Suppressor macrophage treated with lipopolysaccharide for 4 hours (primary cell): Measurements from ENCODE around the gene NR4A2.

Experiments used
- DNase-seq: peaks from one replicate; pipeline ENCODE4 v3.0.0-alpha.2; 2020

NR4A2 gene

DNA sequence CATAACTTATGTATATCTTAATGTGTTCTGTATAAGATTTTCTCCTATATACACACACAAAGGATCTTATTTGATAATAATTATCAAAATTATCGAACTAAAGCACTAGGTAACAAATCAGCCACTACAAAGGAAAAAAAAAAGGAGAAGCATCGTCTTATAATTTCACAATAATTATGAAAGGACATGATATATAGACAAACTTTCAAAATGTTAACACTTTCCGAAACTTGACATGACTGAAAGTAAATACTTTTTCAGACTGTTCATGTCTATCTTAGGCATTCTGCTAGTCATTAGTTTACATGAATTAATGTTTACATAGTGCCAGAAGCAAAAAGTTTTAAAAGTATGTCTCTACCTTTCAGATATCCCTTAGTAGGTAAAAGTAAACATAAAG, 7.3 kb upstream of the NR4A2 start:
- DNase-seq: peak; percentile 48

DNA sequence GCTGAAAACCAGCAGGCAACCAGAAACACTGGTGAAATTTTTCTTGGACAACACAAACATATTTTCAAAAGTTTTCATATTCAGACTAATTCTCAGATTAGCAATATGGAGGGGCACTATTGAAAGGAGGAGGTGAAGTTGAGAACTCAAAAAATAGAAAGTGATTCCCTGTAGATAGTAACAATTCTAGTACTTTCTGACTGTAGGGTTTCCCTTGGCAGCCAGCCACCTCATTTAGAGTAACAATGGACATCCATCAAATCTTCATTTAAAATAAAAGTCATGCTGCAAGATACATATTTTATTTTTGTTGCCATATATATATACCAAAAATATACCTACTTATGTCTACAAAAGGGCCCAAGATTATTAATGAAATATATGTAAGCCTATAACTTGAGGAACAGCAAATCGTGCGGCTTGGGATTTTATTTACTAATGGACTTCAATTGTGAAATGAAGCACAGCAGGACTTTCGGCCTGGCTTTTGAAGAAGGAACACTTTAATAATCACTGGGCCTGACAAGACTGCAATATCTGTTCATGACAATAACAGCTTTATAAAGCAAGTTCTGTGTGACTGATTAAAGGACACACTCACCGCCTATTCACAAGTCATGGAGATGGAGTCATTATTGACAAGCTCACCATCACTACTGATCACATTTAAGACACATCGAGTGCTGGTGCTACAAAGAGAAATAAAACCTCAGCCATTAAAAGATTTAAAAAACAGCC, 6.8 kb upstream of the NR4A2 start:
- DNase-seq: no peak

- no peak for DNase-seq
These were observed 6.1 kb upstream of the NR4A2 start for GRCh38 chr2:156338578-156338977.

DNA sequence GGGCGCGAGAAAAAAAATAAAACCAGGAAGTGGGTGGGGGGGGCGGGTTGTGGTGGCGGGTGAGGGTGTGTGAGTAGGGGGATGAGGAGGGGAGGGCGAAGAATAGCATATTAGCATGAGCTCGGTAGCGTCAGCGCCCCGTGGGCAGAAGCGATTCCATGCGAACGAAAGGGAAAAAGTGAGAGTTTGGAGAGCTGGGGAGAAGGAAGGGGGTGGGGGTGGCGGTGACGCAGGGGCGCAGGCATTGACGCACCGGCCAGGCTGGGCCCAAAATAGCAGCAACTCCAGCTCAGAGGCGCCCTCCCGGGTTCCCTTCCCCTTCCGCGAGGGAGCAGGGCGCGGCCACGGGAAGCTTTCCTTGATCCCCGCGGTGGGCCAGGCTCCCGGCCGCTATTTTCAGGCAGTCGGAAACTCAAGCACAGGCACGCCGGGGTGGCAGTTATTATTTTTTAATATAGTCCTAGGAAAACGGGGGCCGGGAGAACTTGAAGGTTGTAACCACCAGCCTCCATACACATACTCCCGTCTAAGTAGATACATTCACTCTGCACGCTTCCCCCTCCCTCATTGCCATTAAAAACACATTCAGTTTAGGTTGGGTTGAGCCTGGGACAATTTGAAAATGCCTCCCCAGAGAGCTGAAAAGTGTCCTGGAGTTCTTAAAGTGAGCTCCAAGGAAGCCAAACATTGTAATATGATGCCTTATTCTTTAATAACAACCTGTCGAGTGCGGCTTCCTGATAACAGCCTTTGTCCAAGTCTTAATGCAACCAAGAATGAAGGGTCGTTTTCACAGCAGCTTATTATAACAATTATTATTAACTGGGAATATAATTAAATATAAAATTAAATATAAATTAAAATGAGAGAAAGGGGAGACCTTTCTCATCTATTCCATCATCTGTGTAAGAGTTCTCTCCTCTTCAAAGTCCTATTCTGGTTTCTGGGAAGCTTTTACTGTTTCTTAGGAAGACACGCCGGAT, 2.3 kb upstream of the NR4A2 start:
- DNase-seq: peak; percentile 96

- peak; percentile 76 for DNase-seq
These were observed 1.5 kb upstream of the NR4A2 start for GRCh38 chr2:156333951-156334495.

DNA sequence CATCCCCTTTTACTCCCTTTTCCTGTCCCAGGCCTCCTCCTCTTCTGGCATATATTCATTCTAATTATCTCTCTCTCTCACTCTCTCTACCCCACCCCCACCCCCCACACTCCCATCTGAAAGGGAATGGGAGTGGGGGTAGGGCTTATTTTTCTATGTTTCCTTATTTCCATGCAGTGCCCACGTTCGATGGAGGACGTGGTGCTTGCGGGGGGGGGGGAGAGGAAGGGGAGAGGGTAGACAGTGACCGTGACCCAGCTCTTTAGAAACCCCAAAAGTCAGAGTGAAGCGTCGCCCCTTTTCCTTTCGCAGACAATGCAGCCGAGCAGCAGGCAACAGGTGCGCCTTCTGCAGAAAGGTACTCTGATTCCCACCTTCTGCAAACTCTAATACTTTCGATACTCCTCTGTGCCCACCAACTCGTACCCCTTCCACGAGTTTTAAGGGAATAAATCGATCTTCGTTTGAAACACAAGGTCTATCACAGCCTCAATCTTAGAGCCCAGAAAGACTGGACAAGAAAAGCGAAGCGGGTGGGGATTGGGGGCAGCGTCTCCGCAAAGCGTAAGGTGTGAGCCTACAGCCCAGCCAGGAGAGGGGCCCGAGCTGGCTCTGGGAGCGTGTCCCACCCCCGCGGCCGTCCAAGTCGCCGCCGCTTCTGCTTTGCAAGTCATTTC, 891 bp upstream of the NR4A2 start:
- no peak for DNase-seq

DNA sequence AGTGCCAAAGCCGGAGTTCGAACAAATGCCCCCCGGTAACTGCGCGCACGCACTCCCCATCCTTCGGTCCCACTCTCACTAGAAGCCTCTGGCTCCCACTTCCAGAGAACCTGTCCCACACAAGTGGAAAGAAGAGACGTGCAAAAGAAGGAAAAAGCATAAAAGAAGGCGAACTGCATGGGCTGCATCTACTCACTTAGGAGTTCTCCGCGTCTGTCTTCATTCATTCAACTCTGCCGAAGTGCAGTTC, 312 bp downstream of the NR4A2 start:
- no peak for DNase-seq

GRCh38 chr2:156331572-156332283, 793 bp downstream of the NR4A2 start:
- peak; percentile 94 for DNase-seq

DNA sequence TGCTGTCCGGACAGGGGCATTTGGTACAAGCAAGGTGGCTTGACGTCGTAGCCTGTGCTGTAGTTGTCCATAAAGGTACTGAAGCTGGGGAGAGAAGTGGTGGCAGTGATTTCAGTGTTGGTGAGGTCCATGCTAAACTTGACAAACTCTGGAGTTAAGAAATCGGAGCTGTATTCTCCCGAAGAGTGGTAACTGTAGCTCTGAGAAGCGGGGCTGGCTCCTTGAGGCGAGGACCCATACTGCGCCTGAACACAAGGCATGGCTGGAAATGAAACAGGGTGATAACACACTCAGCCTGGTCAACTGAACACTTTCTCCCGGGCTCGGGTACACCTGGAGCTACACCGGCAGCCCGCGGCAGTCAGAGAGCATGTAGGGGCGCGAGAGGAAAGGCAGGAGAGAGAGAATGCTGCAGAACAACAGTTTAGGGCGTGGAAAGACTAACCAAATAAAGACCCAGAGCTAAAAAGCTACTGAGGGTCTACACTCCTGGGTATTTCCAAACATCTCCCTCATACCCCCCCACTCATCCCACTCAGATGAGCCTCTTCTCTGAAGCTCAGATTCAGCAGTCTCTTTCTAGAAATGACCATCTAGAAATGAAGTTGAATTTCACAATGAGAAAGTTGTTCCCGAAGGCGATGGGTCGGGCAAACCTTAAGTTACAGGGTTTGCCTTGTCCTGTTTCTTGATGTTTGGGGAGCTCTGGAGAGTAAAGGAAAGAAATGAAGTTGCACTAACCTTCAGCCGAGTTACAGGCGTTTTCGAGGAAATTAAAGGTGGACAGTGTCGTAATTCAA, 2.4 kb downstream of the NR4A2 start:
- no peak for DNase-seq

DNA sequence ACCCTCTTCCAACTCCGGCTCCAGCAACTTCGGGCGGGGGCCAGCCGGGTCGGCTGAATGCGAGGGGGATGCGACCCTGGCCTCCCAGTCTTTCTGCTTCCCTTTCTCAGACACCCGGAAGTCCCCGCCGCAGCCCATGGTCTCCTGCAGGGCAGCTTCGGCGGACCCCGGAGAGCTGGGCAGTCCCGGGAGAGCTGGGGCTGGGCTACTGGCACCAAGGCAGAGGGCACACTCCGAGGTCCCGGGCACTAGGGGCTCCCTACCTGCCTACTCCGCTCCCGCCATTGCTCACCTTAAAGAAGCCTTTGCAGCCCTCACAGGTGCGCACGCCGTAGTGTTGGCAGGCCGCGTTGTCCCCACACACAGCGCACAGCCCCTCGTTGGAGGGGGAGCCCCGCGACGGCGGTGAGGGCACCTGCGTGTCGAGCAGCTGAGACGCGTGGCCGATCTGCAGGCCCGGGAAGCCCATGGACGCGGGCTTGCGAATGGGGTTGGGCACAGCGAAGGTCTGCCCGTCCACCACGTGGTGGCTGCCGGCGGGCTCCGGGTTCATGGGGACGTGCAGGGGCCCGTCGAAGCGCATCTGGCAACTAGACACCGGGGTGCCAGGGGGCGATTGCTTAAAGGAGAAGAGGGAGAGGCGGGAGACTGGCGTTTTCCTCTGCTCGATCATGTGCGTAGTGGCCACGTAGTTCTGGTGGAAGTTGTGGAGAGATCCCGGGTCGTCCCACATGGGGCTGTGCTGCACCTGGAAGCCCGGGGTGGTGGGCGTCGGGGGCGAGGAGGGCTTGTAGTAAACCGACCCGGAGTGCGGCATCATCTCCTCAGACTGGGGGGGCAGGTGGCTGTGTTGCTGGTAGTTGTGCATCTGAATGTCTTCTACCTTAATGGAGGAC, 3.2 kb downstream of the NR4A2 start:
- DNase-seq: peak; percentile 11

DNA sequence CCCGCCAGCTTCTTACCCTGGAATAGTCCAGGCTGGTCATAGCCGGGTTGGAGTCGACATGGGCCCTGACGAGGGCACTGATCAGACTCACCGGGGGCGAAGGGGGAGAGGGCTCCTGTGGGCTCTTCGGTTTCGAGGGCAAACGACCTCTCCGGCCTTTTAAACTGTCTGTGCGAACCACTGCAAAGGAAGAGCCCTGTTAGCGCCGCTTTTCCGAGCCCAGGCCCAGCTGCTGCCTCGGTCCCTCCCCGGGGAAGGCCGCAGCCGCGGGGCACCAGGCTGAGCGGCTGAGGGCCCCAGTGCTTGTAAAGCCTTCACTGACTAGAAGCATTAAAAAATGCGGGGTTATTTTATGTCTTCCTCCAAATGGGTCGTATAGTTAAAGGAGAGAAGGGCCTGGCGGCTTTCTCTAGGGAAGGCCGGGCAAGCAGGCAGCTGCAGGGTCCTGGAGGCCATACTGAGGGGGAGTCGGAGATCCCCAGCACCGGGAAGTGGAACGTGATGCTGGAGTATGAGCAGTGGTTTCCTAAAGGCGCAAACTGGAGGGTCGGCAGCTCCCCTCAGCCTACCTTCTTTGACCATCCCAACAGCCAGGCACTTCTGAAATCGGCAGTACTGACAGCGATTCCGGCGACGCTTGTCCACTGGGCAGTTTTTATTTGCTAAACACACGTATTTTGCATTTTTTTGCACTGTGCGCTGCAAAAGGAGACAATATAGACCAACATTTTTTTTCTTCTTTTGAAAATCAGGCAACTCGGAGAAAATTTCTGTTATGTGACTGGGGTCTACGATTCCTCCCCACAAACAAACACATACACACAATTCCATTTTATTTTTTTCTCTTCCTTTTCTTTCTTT, 4.5 kb downstream of the NR4A2 start:
- no peak for DNase-seq

DNA sequence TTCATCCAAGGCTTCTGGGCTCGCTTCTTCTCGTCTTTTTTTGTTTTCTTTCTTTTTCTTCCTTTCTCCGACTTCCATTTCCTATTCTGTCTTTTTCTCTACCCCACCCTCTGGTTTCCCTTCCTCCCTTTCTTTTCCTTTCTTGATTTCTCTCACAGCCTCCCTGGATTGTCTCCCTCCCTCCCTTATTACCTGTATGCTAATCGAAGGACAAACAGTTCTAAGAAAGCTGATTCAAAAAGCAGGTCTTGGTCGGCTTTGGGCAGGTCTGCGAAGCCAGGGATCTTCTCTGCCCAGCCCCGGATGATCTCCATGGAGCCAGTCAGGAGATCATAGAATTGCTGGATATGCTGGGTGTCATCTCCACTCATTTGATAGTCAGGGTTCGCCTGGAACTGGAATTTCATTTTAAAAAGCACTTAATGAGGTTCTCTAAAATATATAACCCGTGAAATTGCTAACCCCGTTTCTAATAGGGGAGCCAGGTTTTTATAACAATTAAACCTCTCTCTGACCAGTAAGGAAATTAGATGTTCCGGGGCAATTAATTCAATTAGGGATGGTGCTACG, 5.9 kb downstream of the NR4A2 start:
- DNase-seq: no peak

- no peak for DNase-seq
These were observed 6.6 kb downstream of the NR4A2 start for GRCh38 chr2:156325688-156326525.

- DNase-seq: no peak
These were observed 8.8 kb downstream of the NR4A2 start for GRCh38 chr2:156323754-156324153.

DNA sequence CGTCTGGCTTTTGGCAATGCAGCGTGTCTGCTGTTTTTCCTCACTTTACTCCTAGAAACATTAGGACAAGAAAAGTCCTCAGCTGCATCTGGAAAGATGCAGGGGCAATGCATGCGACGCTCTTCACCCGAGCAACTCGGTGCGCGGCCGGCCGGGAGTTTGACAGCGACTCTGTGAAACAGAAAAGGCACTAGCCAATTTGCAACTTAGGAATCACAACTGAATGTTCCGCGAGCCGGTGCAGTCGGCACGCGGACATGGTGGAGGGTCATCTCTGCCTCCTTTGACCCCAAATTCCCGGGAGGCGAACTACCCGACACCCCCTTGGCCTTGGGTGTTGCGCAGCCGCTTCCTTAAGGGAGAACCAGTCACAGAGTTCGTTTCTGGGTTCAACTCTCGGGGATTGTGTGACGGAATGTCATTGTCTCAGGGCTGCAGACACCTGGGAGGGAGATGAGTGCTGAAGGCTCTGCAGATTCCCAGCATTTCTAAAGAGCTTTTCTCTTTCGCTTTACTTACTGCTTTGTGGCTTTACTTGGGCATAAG, 9.8 kb downstream of the NR4A2 start:
- DNase-seq: no peak

DNA sequence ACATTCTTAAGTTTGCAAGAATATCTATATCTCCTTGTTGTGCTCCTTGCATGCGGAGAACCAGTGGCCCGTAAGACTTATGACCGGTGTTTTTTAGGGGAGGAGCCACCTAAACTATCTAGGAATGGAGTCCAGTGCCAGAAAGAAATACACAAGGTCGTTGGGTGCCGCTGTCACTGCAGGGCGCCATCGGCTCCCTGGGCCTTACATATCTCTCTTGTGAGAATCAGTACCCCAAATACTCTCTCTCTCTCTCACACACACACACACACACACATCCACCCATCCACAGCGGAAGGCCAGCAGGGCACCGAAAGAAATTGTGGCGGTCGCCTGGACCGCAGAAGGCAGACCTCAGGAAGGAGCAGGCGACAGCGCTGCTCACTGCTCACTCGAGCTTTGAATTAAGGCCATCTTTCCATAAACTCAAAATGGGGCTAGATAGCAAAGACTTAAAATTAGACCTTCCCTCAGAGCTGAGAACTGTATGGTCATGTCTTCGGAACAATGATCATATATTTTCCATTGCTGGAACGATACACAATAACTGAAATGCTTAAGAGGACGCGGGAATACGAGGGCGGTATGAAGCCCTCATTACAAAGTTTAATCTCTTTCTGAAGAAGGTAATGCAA, 10.4 kb downstream of the NR4A2 start:
- no peak for DNase-seq

DNA sequence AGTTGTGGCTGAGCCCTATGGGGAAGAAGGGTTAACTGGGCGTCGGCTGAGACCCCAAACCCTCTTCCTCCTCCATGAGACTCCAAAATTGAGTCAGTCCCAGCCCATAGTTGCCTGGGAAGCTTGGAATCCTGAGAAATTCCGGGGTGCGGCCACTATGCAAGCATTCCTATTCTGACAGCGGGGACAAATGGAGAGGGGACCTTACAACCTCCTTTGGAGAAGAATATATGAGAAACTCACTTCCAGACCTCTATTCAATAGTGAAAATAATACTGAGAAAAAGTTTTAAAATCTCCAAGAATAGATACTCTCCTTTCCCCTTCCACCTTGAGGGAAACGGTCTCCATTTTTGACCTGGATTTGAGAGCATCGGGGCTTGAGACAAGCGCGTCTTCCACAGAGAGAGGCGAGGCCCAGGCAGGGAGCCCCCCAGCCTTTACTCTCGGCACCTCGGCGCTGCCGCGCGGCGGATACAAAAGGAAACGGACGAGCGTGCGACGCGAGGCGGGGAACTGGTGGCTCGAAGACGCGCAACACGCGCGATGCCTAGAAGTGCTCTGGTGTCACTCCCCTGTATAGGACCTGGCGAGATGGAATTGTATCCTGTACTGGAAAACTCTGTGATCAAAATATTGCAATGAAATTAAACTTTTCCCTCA, 11.1 kb downstream of the NR4A2 start:
- no peak for DNase-seq
